ENCODE data around the gene EIF2D. TPM values are rescaled to one million over a fixed set of nuclear protein-coding genes. Genes with fewer than 3 reads are reported as not detected.

EIF2D gene
- total RNA-seq, 2 donors from 2014 or later, result 38.3 to 41.9 TPM

DNA sequence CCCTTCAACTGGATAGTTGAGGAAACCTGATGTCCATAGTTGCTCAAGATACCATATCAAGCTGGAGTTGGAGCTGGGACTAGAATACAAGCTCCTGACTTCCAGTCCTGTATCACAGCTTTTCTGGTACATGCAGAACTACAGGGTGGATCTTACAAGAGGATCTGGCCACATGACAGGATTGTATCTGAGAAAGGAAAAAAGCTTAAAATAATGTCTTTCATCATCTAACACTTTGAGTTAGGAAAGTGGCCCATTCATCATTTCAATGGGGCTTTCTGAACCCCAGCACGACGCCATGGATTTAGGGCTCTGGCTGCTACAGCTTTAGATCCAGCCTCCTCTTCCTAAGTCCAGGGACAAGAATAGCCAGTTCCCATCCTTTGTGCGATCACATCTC lies 58.1 kb downstream of the EIF2D start:
- H3K27me3 ChIP-seq (ENCODE audit: control insufficient read depth, insufficient read depth, low read length, poor library complexity, severe bottlenecking), result peaks cover 50% of the 10 kb centered on the region
- H3K4me3 Mint-ChIP-seq, result no peak overlapping the region
- H3K27me3 Mint-ChIP-seq (ENCODE audit: insufficient read depth), result peaks cover 50% of the 10 kb centered on the region
- DNase-seq, result no peak
- no peaks in the 10 kb centered on the region for H3K9me3 Mint-ChIP-seq
- peaks cover 10% of the 10 kb centered on the region for H3K4me1 Mint-ChIP-seq
- no peaks in the 10 kb centered on the region for H3K36me3 Mint-ChIP-seq (ENCODE audit: low read depth)
- 90% methylated on average over 2 to 3 of the region's 3 CpGs for WGBS, 2 experiments (ENCODE audit: insufficient coverage in 1 of 2, insufficient read length in 1 of 2)
- H3K9ac ChIP-seq (ENCODE audit: extremely low read depth, low read length, poor library complexity, severe bottlenecking), result no peak overlapping the region
- H3K4me1 ChIP-seq (ENCODE audit: control insufficient read depth, insufficient read depth, low read length), result peaks cover 3% of the 10 kb centered on the region
- no peaks in the 10 kb centered on the region for H3K36me3 ChIP-seq (ENCODE audit: control insufficient read depth, insufficient read depth, low read length)
- TF ChIP-seq, protein P1, sequence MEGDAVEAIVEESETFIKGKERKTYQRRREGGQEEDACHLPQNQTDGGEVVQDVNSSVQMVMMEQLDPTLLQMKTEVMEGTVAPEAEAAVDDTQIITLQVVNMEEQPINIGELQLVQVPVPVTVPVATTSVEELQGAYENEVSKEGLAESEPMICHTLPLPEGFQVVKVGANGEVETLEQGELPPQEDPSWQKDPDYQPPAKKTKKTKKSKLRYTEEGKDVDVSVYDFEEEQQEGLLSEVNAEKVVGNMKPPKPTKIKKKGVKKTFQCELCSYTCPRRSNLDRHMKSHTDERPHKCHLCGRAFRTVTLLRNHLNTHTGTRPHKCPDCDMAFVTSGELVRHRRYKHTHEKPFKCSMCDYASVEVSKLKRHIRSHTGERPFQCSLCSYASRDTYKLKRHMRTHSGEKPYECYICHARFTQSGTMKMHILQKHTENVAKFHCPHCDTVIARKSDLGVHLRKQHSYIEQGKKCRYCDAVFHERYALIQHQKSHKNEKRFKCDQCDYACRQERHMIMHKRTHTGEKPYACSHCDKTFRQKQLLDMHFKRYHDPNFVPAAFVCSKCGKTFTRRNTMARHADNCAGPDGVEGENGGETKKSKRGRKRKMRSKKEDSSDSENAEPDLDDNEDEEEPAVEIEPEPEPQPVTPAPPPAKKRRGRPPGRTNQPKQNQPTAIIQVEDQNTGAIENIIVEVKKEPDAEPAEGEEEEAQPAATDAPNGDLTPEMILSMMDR (conservative IDR thresholded peaks at IDR 0.05), result no peak
- no peak overlapping the region for H3K27ac Mint-ChIP-seq
- no peaks in the 10 kb centered on the region for H3K9me3 ChIP-seq (ENCODE audit: control insufficient read depth, low read length)
- H3K27ac ChIP-seq (ENCODE audit: low read depth, low read length), result no peak overlapping the region
- H3K4me3 ChIP-seq (ENCODE audit: low read length), result no peak overlapping the region

DNA sequence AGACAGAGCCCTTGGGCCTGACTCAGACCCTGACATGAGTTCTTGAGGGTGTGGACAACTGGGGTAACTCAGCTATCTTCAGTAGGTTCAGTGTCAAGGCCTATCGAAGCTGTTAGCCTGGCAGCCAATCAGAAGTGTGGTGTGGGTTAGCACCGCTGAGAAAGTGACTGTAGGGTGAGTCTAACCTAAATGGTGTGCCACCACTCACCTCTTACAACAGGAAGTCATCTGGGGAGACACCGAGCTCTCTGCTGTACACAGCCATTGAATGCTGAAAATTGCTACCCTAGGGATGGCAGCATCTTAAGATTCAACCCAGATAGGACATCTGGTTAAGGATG lies 60.3 kb downstream of the EIF2D start:
- 90 to 95% methylated on average over 2 to 3 of the region's 3 CpGs for WGBS, 2 experiments (ENCODE audit: insufficient coverage in 1 of 2, insufficient read length in 1 of 2)
- TF ChIP-seq, protein P1 (conservative IDR thresholded peaks at IDR 0.05), result no peak
- no peaks in the 10 kb centered on the region for H3K36me3 ChIP-seq (ENCODE audit: control insufficient read depth, insufficient read depth, low read length)
- peaks cover 30% of the 10 kb centered on the region for H3K27me3 ChIP-seq (ENCODE audit: control insufficient read depth, insufficient read depth, low read length, poor library complexity, severe bottlenecking)
- H3K4me3 Mint-ChIP-seq, result no peak overlapping the region
- H3K36me3 Mint-ChIP-seq (ENCODE audit: low read depth), result no peaks in the 10 kb centered on the region
- no peak overlapping the region for H3K27ac ChIP-seq (ENCODE audit: low read depth, low read length)
- no peaks in the 10 kb centered on the region for H3K9me3 ChIP-seq (ENCODE audit: control insufficient read depth, low read length)
- H3K9me3 Mint-ChIP-seq, result no peaks in the 10 kb centered on the region
- peaks cover 4% of the 10 kb centered on the region for H3K4me1 Mint-ChIP-seq
- no peak overlapping the region for H3K4me3 ChIP-seq (ENCODE audit: low read length)
- DNase-seq, result no peak
- H3K9ac ChIP-seq (ENCODE audit: extremely low read depth, low read length, poor library complexity, severe bottlenecking), result no peak overlapping the region
- no peaks in the 10 kb centered on the region for H3K4me1 ChIP-seq (ENCODE audit: control insufficient read depth, insufficient read depth, low read length)
- H3K27me3 Mint-ChIP-seq (ENCODE audit: insufficient read depth), result peaks cover 32% of the 10 kb centered on the region
- no peak overlapping the region for H3K27ac Mint-ChIP-seq

DNA sequence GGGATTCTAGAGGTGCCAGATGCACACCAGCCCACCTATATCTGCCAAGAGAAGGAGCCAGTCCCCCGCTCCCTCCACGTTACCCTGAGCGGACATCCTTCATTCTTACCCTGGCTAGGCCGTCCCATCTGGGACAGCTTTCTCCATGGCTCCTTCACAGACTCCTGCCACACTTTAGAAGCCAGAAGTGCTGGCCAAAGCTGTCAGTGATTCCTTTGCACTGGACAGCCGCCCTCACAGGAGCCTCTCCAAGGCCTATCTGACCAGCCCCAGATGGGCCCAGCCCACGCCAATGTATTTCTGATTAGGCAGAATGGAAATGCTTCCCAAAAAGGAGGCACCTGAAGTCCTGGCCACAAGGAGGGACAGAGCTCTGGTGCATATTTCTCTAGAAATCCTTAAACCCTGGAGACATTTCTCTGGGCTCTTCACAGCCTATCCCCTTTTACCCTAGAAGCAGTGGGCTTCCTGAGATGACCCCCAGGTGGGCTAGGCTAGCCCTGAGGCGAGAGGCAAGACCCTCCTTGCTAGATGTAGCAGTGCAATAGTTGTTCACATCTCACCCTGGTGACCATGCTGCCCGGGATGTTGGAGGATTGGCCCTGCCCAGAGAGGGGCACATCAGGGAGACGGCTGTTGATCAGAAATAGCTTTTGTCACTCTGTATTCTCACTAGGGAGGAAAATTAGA lies 60.8 kb downstream of the EIF2D start:
- Histone ChIP-seq H3K27ac (ENCODE audit: low read depth, low read length) (no peak overlapping the region), H3K4me3 (ENCODE audit: low read length) (no peak overlapping the region), H3K27me3 (ENCODE audit: control insufficient read depth, insufficient read depth, low read length, poor library complexity, severe bottlenecking) (peaks cover 29% of the 10 kb centered on the region), H3K9me3 (ENCODE audit: control insufficient read depth, low read length) (no peaks in the 10 kb centered on the region), H3K4me1 (ENCODE audit: control insufficient read depth, insufficient read depth, low read length) (no peaks in the 10 kb centered on the region), H3K36me3 (ENCODE audit: control insufficient read depth, insufficient read depth, low read length) (no peaks in the 10 kb centered on the region), H3K9ac (ENCODE audit: extremely low read depth, low read length, poor library complexity, severe bottlenecking) (no peak overlapping the region)
- Mint-ChIP-seq H3K4me1 (peaks cover 4% of the 10 kb centered on the region), H3K9me3 (no peaks in the 10 kb centered on the region), H3K27me3 (ENCODE audit: insufficient read depth) (peaks cover 28% of the 10 kb centered on the region), H3K4me3 (no peak overlapping the region), H3K27ac (no peak overlapping the region), H3K36me3 (ENCODE audit: low read depth) (no peaks in the 10 kb centered on the region)
- TF ChIP-seq, protein P1 (conservative IDR thresholded peaks at IDR 0.05), result no peak
- WGBS, 2 experiments (ENCODE audit: insufficient coverage in 1 of 2, insufficient read length in 1 of 2), result 85 to 89% methylated on average over 4 to 9 of the region's 9 CpGs
- no peak for DNase-seq
